Right hindlimb (tissue), 1 donor: ENCODE results near the gene BARX1.

ENCODE experiments used
- DNase-seq: peaks from one replicate; pipeline ENCODE4 v3.0.0-alpha.2; 2018

Gene BARX1

DNA sequence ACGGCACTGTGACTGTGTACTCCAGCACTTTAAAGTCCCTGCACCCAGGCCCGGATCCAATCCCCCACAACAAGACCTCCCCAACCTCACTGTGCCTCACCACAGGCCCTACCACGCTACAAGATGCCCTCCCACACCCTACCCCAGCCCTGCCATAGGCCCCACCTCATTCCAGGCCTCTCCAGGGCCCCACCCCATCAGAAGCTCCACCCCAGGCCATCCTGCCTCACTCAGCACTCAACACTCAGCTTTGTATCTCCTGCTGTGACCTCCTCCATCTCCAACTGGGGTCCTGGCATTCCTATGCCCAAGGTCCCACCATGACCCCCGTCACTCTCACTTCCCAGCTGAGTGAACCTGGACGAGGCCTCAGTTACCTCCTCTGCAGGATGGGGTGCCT, 38.8 kb downstream of the BARX1 start:
- no peak for DNase-seq

DNA sequence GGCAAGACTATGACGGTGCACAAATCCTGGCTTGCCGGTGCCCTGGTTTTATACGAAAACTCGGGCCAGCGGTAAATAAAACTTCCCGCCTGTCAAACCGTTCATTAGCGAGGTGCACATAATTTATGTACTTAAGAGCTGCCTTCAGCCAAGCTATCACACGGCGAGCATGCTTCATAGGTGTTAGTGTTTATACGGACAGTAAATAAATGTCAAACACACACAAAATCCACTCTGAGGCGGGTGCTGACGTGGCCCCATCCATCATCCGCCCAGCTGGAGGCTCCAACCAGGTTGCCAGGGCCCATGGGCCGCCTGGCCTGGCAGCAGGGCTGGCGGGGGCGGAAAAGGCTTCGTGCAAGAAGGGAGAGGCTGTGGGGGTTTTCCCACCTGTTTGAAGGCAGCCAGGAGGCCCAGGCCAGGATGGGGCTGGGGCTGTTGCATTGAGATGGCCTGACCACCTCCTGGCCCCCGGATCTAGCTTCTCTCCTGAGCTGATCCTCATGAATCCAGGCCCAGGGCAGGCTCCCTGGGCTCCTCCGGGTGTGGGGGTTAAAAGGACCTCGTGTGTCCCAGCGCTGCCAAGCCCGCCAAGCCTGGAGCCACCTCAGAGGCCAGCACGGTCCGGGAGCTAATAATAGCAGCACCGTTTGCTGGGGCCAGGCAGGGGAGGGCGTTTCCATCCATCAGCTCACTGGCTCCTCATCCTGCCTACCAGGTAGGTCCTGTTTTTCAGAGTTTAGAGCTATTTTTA, 43.2 kb downstream of the BARX1 start:
- peak; percentile 38 for DNase-seq

DNA sequence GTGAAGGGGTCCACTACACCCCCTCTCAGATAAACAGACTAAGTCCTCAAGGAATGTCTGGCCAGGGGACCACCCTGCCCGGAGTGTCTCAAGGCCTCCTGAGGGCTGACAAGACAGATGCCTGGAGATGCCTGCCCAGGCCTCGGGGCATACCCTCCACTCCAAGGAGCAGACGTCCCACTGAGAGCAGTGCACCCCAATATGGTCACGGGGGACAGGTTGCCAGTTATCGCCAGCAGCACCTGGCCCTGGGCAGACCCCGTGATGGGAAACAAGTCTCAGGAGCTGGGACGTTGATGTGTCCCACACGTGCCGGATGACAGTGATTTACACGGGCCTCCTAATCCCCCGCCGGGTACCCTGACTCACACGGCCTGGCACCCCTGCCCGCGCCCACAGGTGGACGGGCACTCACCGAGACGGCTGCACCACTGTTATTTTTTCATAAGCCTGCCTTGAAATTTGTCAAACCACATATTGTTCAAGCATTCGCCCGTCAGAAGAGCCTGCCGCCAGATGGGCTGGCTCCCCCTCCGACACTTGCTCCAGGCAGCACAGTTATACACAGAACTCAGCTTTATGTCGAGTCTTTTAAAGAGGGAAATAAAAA, 43.9 kb downstream of the BARX1 start:
- DNase-seq = no peak

DNA sequence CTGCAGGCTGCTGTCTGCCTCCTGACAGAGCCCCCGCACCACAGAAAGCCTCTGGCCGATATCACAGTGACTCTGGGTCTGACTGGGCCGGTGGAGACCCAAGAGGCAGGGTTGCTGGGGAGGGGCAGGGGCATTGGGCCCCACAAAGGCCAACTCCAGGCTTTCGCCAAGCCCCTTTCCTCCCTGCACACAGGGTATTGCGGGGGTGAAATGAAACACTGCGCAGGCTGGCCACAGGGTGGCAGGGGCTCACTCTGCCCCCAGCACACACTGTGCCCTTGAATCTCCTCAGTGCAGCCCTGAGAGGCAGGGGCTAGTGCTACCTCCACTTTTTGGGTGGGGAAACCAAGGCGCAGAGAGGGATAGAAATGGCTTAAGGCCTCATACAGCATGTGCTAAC, 44.6 kb downstream of the BARX1 start:
- DNase-seq = no peak

DNA sequence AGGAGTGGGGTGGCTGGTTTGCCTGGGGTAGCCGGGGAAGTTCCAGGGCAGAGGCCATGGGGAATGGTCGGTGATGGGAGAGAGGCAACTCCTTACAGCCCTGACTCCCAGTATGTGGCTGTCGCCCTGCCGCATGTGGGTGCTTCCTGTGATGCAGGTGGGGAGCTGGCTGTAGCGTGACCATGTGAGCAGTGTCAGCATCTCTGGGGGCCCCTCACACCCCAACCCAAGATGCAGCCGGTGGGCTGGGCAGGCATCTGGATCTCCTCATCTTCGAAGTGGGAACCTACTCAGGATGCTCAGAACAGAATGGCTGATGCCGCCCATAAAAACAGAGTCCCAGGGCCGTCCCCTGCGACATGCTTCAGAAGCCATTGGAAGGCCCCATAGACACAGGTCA, 45.0 kb downstream of the BARX1 start:
- DNase-seq = no peak

DNA sequence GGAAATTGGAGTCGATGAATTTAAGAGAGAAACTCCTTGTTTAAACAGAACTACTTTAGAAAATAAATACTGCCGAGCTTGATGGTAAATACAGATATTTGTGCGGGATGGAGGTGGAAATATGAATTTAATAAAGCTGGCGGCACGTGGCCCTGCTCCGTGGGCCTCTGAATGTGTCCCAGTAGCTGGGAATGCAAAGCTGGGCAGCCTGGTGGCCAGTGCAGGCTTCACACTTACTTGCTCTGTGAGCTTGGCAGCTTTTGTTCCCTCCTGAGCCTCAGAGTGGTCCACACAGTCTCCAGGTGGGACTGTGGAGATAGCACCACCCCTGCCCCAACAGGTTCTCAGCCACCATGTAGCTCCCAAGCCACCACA, 45.9 kb downstream of the BARX1 start:
- no peak for DNase-seq

DNA sequence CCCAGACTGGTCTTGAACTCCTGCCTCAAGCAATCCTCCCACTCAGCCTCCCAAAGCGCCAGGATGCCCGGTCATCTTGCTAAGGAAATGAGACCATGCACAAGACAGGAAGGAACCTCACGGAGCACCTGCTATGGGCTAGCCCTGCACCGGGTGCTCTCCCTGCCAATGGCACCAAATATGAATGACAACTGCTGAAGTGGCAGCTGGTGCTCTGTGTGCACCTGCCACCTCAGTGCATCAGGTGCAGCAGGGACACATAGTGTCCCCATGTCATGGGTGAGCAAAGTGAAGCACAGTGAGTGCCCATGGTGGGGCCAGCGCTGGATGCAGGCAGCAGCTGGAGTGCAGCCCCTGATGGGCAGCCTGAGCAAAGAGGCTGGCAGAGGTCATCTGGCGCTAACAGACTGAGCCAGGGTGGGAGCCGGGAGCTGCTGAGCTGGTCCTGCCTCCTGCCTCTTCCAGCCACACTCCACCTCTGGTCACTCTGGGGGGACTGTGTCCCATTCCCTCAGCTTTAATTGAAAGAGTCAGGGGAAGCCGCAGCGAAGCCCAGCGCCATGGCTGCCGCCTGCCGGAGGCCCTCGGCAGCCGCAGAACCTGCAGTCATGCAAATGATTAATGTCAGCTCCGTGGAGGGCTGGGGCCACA, 46.4 kb downstream of the BARX1 start:
- DNase-seq = no peak

DNA sequence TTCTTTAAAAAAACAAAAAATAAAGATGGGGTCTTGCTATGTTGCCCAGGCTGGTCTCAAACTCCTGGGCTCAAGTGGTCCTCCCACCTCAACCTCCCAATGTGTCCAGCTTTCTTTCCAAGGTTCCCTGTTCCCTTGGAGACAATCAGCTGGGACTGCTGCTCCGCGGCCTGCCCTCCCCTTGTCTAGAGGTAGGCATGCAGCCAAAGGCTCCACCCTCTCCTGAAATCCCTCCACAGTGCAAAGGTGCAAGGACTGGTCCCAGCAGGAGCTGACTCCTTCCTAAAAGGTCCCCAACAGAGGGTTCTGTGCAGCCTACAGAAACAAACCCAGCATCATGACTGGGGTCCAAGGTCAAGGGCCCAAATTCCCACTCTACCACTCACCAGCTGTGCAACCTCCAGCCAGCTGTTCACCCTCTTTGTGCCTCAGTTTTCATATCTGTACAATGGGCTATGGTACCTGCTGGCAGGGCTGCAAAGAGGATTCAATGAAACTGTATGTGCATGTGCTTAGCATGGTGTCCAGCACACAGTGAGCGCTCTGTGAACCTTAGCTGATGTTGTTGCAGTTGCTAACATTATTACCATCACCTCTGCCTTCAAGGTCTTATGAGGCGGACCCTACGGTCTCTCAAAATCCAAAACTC, 47.5 kb downstream of the BARX1 start:
- peak; percentile 2 for DNase-seq

DNA sequence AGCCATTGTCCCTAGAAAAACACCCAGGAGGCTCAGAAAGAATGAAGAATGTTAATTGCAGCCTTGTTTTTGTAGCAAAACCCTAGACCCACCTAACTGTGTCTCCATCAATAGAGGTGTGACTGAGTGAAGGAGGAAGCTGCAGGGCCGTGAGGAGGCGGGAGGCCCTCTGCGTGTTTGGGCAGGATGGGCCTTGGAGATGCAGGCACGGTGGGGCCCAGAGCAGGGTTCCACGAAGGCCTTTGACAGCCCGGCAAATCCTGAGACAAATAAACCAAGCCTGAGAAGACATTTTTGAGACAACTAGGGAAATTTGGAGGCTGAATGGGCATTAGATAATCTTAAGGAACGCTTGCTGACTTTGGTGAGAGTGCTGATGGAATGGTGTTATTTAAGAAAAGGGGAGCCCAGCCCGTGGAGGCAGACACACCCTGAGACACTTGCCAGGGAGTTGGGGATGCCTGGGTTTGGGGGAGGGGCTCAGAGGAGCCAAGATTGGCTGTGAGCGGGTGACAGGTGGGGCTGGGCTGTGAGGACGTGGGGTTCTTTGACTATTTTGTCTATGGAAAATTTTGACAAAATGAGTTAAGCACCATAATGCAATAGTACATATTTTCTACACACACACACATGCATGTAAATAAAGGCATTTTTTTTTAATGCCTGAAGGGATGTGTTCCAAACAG, 48.8 kb downstream of the BARX1 start:
- peak; percentile 13 for DNase-seq

DNA sequence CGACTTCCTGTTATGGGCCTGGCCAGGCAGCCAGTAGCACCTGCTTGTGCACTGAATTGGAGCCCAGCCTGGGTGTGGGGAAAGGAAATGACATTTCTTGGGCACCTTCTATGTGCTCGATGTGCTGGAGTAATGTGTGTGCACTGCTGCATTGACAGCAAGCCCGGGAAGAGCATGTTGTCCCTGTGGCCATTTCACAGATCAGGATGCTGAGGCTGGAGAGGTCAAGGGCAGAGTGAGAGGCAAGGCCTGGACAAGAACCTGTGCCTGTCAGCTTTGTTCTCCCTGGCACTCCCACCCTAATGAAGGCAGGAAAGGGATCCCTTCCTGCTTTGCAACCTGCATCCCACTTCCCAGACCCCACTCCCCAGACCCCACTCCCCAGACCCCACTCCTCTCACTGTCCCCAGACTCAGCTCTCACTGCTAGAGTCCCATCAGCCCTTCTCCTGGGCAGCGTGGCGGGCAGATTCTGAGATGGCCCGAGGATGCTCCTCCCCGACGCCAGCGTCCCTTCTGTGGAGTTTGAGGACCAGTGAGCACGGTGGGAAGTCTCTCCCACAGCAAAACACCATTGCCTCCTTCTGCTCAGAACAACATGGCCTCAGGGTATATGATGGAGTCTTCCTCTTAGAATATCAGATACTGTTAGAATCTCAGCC, 49.6 kb downstream of the BARX1 start:
- DNase-seq = peak; percentile 5

DNA sequence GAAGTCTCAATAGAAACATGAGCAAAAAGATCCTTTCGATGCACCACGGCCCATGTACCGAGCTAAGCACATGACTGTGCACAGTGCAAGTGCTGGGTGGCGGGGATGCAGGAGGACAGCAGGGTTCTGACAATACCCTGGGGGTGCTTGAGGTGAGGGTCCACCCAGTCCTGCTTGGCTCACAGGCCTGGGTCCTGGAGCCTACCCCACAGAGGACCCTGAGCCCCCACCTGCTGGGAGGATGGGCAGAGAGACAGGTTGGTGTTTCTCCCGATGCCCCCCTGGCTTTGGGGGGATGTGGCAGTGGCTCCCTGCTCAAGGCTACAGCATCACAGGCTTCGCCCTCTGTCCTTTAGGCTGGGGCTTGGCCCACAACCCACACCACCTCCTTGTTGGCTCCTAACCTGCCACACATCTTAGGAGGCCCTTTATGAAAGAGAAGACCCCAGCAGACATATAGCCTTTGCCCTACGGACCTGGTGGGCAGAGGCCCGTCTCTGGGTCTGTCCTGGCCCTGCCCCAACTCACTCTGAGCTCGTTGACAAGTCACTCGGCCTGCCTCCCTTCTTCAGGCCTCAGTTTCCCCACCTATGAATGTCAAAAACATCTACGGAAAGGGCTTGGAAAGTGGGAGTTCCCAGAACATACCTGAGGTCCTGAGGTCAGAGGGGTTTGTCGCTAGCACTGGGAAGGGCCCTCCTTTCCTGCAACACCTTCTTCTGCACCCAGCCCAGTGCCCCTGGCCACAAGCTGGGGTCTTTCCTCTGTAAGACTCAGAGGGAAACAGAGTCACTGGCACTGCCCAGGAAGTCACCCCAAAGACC, 50.3 kb downstream of the BARX1 start:
- peak; percentile 7 for DNase-seq

DNA sequence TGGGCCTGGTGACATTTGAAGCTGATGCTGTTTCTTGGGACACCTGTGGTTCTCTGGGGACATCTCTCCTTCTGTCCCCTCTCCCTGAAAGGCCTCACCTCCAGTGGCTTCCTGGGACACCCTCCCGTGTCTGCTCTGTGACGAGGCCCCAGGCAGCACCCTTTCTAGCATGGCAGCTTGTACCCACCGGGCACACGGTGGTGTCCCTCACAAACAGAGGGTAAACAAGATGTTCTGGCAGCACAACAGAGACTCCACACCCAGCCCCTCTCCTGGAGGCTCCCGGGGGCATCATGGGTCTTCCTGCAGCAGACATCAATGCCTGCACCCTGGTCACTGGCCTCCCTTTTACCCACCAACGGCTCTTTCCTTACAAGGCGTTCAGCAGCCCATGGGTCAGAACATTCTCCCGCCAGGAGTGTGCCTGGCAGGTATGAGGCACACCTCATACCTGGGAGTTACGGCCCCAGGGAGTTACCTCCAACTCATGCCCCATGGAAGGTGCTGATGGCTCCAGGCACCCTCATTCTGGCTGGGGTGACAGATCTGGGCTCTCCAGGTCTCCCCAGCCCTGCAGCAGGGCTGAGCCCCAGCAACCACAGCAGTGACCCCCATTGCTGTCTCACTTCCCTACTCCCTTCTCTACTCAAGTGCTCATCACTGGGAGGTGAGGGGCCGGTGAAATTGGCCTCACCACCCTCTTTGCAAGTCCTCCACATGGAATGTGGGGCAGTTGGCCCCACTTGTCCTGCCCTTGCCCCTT, 51.1 kb downstream of the BARX1 start:
- DNase-seq = peak; percentile 1

DNA sequence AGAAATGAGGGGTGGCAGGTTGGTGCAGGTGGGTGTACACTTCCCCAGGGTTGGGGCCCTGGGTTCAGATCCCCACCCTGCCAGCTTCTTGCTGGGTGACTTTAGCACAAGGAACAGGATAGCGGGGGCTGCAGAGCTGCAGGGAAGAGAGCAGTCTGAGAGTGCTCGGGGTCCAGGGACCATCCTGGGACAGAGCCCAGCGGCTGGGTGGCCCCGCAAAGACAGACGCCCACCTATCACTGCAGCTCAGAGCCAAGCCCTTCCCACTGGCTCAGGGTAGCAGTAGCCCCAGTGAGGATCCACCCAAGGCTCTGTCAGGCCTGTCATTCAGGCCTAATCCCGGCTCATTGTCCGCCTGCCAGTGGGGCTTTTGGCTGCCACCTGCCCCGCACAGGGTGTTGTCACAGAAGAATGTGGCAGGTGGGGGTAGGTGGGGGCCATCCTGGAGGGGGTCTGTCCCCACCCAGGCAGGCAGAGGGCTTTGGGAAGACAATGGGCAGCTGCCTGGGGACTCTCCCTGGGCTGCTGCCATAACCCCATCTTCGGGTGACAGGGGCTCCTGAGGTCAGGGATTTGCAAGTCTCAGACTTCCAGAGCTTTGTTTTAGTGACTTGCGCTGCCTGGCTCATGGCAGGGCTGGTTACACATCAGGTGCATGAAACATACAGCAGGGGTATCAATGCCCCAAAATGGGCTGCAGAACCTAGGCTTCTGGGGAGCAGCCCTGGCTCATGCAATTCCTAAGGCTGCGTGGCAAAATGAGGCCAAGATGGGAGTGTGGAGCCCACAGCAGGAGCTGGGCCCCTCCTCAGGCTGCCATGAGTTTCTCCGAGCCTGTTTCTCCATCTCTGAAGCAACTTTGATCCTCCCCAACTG, 52.1 kb downstream of the BARX1 start:
- DNase-seq = peak; percentile 5

DNA sequence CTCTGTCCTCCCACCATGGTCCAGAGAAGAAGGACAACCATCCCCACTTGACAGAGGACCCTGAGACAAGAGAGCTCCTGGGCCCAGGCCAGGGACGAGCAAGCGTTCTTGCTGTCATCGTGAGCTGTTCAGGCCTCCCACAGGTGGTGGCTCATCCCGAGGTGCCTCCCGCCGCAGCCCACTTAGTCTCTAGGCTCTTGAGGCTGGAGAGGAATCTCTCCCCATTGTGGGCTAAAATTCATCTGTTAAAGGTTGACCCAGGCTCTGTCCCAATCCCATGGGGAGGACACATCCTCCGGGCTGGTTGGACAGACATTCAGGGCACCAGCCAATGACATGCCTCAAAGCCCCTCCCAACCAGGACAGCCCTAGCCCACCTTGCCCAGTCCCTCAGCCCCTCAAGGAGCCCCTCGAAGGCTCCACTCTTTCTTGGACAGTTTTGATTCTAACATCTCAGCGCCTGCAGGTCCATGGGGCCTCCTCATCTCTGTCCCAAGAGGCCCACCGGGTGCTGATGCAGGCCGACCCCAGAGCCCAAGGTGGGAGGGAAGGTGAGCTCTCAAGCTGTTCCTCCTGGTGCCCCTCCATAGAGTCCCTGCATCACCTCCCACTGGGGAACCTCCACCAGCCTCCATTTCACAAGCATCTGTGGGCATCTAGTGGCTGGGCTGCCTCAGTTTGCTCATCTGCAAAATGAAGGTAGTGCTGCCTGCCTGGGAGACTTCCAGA, 52.9 kb downstream of the BARX1 start:
- DNase-seq = peak; percentile 9
